Spleen (tissue), 11 donors: ENCODE data around the gene RBM47. TPM values are rescaled to one million over a fixed set of nuclear protein-coding genes. Genes with fewer than 3 reads are reported as not detected.

Experiments
- DNase-seq: peaks from one replicate; pipeline ENCODE4 v3.0.0-alpha.2; 2020
- H3K27ac ChIP-seq, 8 donors: fragments of 200-600 bp; sonication (generic) in 7 of 8; 1 replicate in 4 of 8; 2 replicates in 4 of 8; pipeline versions ENCODE4 v1.5.0 to v1.8.0; 2016 to 2021; ENCODE audit warnings: inconsistent platforms in 4 of 8, mild to moderate bottlenecking in 4 of 8, moderate library complexity in 1 of 8
- H3K27me3 ChIP-seq, 7 donors: fragments of 200-600 bp; sonication (generic) in 6 of 7; replicated peaks in 1 of 7; 1 replicate in 4 of 7; 2 replicates in 3 of 7; pipeline versions ENCODE4 v1.5.0 to v1.8.0; 2016 to 2021; ENCODE audit warnings: inconsistent platforms in 3 of 7, mild to moderate bottlenecking in 1 of 7
- H3K36me3 ChIP-seq, 6 donors: fragments of 200-600 bp; sonication (generic) in 5 of 6; 1 replicate in 4 of 6; 2 replicates in 2 of 6; pipeline versions ENCODE4 v1.5.0 to v1.8.0; 2016 to 2021; ENCODE audit warnings: inconsistent platforms in 2 of 6
- H3K4me1 ChIP-seq, 6 donors: fragments of 200-600 bp; sonication (generic) in 5 of 6; 1 replicate in 3 of 6; 2 replicates in 3 of 6; pipeline versions ENCODE4 v1.5.0 to v1.8.0; 2016 to 2021; ENCODE audit warnings: inconsistent platforms in 3 of 6
- H3K4me3 ChIP-seq, 8 donors: fragments of 200-600 bp; sonication (generic) in 7 of 8; 1 replicate in 4 of 8; 2 replicates in 4 of 8; pipeline versions ENCODE4 v1.5.0 to v1.8.0; 2016 to 2021; ENCODE audit warnings: inconsistent platforms in 4 of 8, mild to moderate bottlenecking in 4 of 8, moderate library complexity in 2 of 8
- H3K9me3 ChIP-seq, 8 donors: fragments of 200-600 bp; sonication (generic) in 7 of 8; 1 replicate in 4 of 8; 2 replicates in 4 of 8; pipeline versions ENCODE4 v1.5.0 to v1.8.0; 2016 to 2021; ENCODE audit warnings: inconsistent platforms in 4 of 8
- POLR2A ChIP-seq, 3 donors: fragments of 450-650 bp; IDR thresholded peaks; one replicate each; pipeline ENCODE4 v1.5.1; 2017; ENCODE audit warnings: antibody characterized with exemption in 3 of 3, mild to moderate bottlenecking in 1 of 3
- POLR2AphosphoS5 ChIP-seq, 3 donors: sonication (generic); formaldehyde crosslinking; IDR thresholded peaks; one replicate each; pipeline ENCODE4 v1.5.1; 2017; ENCODE audit warnings: antibody characterized with exemption in 3 of 3
- WGBS, 5 donors: extraction: QIAGEN DNeasy Blood & Tissue Kit in 3 of 5; methylation state at CpG; one replicate each; pipeline versions ENCODE4 v1.1.5 to v1.1.7; 2013 to 2018; 5-methylcytosine and 5-hydroxymethylcytosine counted together
- intact Hi-C: fragments of 100-400 bp; cut with DNase I; formaldehyde crosslinking; loops from one replicate; pipeline ENCODE4 v1.15.0; 2023; ENCODE audit warnings: low total_unique reads
- polyA plus RNA-seq, 3 donors: library from polyadenylated mRNA; stranded (reverse); fragments of 200-250 nt; gene quantifications; one replicate each; pipeline ENCODE4 v1.2.1, GENCODE V29; 2013
- total RNA-seq, 7 donors: library from RNA; depleted of rRNA in 3 of 7; stranded (reverse); fragments of >200 nt in 3 of 7; fragmentation: NEBNext Ultra II Directional in 4 of 7; extraction: Animal tissue kit (Norgen Biotek cat#: 25700) in 4 of 7; gene quantifications; one replicate each; pipeline versions ENCODE4 v1.1.0 to v1.2.1, GENCODE V29; 2016 to 2021
- TF ChIP-seq, protein P1 (sequence below), 11 experiments: fragments of 200-600 bp in 7 of 11; fragments of 450-650 bp in 4 of 11; sonication (generic) in 4 of 11; IDR thresholded peaks in 8 of 11; conservative IDR thresholded peaks in 3 of 11; 1 replicate in 7 of 11; 2 replicates in 4 of 11; pipeline versions ENCODE4 v1.4.0 to v1.8.0; 2016 to 2021; ENCODE audit warnings: antibody characterized with exemption in 11 of 11, inconsistent platforms in 4 of 11, mild to moderate bottlenecking in 1 of 11
- donor health status: healthy with polysubstance abuse.
- donor health status: DM: no; HTN: no; CAD: no; lungs with moderate emphysema.
- donor health status: DM: no; HTN: no; CAD: no.
- donor health status: Bipolar disorder and iron deficiency.
- donor health status: healthy.
- donor health status: DM: no; HTN: no; CAD: no.
- donor health status: DM: yes; HTN: yes; CAD: no.

RBM47 gene
- total and polyA plus RNA-seq, 10 donors: 6.0 to 164 (median 77.9) TPM

- DNase-seq: no peak
- no peaks in the 10 kb centered on the region for H3K9me3 ChIP-seq
- peak overlapping the region in 1 of 8 donors; percentile 13 for H3K27ac ChIP-seq
- H3K4me3 ChIP-seq: no peak overlapping the region
- H3K36me3 ChIP-seq: peaks cover 0 to 11% (median 0%) of the 10 kb centered on the region in 6 donors
- whole genome bisulfite sequencing, 5 donors: 79 to 88% (median 87%) methylated on average over 2 of the region's 2 CpGs
- TF ChIP-seq POLR2AphosphoS5 (IDR thresholded peaks at IDR 0.05): no peak
- TF ChIP-seq, protein P1, sequence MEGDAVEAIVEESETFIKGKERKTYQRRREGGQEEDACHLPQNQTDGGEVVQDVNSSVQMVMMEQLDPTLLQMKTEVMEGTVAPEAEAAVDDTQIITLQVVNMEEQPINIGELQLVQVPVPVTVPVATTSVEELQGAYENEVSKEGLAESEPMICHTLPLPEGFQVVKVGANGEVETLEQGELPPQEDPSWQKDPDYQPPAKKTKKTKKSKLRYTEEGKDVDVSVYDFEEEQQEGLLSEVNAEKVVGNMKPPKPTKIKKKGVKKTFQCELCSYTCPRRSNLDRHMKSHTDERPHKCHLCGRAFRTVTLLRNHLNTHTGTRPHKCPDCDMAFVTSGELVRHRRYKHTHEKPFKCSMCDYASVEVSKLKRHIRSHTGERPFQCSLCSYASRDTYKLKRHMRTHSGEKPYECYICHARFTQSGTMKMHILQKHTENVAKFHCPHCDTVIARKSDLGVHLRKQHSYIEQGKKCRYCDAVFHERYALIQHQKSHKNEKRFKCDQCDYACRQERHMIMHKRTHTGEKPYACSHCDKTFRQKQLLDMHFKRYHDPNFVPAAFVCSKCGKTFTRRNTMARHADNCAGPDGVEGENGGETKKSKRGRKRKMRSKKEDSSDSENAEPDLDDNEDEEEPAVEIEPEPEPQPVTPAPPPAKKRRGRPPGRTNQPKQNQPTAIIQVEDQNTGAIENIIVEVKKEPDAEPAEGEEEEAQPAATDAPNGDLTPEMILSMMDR (IDR thresholded peaks at IDR 0.05 in 8 of 11, conservative IDR thresholded peaks at IDR 0.05 in 3 of 11): no peak
- TF ChIP-seq POLR2A (IDR thresholded peaks at IDR 0.05): no peak
- intact Hi-C loops: no loop called here
- peaks cover 0 to 89% (median 22%) of the 10 kb centered on the region in 6 donors for H3K4me1 ChIP-seq
- H3K27me3 ChIP-seq: no peaks in the 10 kb centered on the region
Observed at GRCh38 chr4:40608628-40609027, 21.0 kb downstream of the RBM47 start.

- Histone ChIP-seq H3K27me3 (no peaks in the 10 kb centered on the region), H3K4me3 (no peak overlapping the region), H3K27ac (peak overlapping the region in 1 of 8 donors; percentile 41), H3K9me3 (no peaks in the 10 kb centered on the region), H3K36me3 (peaks cover 0 to 11% (median 0%) of the 10 kb centered on the region in 6 donors), H3K4me1 (peaks cover 0 to 92% (median 16%) of the 10 kb centered on the region in 6 donors)
- DNase-seq: no peak
- intact Hi-C loops: no loop called here
- TF ChIP-seq, protein P1 (IDR thresholded peaks at IDR 0.05 in 8 of 11, conservative IDR thresholded peaks at IDR 0.05 in 3 of 11): no peak
- TF ChIP-seq POLR2AphosphoS5 (IDR thresholded peaks at IDR 0.05) (no peak), POLR2A (IDR thresholded peaks at IDR 0.05) (no peak)
- 88 to 96% (median 91%) methylated on average over 3 of the region's 3 CpGs for WGBS, 5 donors
Observed at GRCh38 chr4:40607221-40607620, 22.4 kb downstream of the RBM47 start.

- intact Hi-C loops: no loop called here
- no peak for DNase-seq
- Histone ChIP-seq H3K4me3 (no peak overlapping the region), H3K36me3 (peaks cover 0 to 11% (median 0%) of the 10 kb centered on the region in 6 donors), H3K4me1 (peaks cover 0 to 93% (median 17%) of the 10 kb centered on the region in 6 donors), H3K9me3 (no peaks in the 10 kb centered on the region), H3K27ac (peak overlapping the region in 1 of 8 donors; percentile 41), H3K27me3 (no peaks in the 10 kb centered on the region)
- WGBS, 5 donors: 75 to 87% (median 79%) methylated on average over 6 of the region's 6 CpGs
- TF ChIP-seq, protein P1 (IDR thresholded peaks at IDR 0.05 in 8 of 11, conservative IDR thresholded peaks at IDR 0.05 in 3 of 11): no peak
- TF ChIP-seq POLR2A (IDR thresholded peaks at IDR 0.05) (no peak), POLR2AphosphoS5 (IDR thresholded peaks at IDR 0.05) (no peak)
Observed at GRCh38 chr4:40606239-40606767, 23.4 kb downstream of the RBM47 start.

- H3K36me3 ChIP-seq: peaks cover 0 to 6% (median 0%) of the 10 kb centered on the region in 6 donors
- H3K4me1 ChIP-seq: peaks cover 0 to 85% (median 17%) of the 10 kb centered on the region in 6 donors
- H3K9me3 ChIP-seq: no peaks in the 10 kb centered on the region
- DNase-seq: no peak
- H3K4me3 ChIP-seq: no peak overlapping the region
- intact Hi-C loops: no loop called here
- TF ChIP-seq POLR2A (IDR thresholded peaks at IDR 0.05): no peak
- TF ChIP-seq, protein P1 (IDR thresholded peaks at IDR 0.05 in 8 of 11, conservative IDR thresholded peaks at IDR 0.05 in 3 of 11): no peak
- no peak for TF ChIP-seq POLR2AphosphoS5 (IDR thresholded peaks at IDR 0.05)
- H3K27ac ChIP-seq: peak overlapping the region in 3 of 8 donors; percentile 56 to 87 (median 84)
- no peaks in the 10 kb centered on the region for H3K27me3 ChIP-seq
Observed at GRCh38 chr4:40603281-40603680, 26.4 kb downstream of the RBM47 start.
